Placental epithelial cell (primary cell): ENCODE data around the gene TICAM2. TPM values are rescaled to one million over a fixed set of nuclear protein-coding genes. Genes with fewer than 3 reads are reported as not detected.

ENCODE experiments used
- total RNA-seq: library from RNA; depleted of rRNA; stranded (reverse); fragments of >200 nt; gene quantifications from 2 replicates; pipeline ENCODE4 v1.2.3, GENCODE V29; 2012

TICAM2 gene, protein sequence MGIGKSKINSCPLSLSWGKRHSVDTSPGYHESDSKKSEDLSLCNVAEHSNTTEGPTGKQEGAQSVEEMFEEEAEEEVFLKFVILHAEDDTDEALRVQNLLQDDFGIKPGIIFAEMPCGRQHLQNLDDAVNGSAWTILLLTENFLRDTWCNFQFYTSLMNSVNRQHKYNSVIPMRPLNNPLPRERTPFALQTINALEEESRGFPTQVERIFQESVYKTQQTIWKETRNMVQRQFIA
- 2.4 and 3.3 TPM in 2 replicates for total RNA-seq

GRCh38 chr5:115601701-115602590 is at the start of gene TICAM2:
Gene TICAM2 (minus strand): TSS chr5:115602479. CDS start chr5:115581256, 21,223 bp downstream.

GRCh38 chr5:115625579-115626444 is 23.5 kb upstream of the TICAM2 start, which contains the start of gene TMED7:
Gene TMED7 (minus strand): TSS chr5:115626036. CDS start chr5:115625792, 244 bp downstream.

DNA sequence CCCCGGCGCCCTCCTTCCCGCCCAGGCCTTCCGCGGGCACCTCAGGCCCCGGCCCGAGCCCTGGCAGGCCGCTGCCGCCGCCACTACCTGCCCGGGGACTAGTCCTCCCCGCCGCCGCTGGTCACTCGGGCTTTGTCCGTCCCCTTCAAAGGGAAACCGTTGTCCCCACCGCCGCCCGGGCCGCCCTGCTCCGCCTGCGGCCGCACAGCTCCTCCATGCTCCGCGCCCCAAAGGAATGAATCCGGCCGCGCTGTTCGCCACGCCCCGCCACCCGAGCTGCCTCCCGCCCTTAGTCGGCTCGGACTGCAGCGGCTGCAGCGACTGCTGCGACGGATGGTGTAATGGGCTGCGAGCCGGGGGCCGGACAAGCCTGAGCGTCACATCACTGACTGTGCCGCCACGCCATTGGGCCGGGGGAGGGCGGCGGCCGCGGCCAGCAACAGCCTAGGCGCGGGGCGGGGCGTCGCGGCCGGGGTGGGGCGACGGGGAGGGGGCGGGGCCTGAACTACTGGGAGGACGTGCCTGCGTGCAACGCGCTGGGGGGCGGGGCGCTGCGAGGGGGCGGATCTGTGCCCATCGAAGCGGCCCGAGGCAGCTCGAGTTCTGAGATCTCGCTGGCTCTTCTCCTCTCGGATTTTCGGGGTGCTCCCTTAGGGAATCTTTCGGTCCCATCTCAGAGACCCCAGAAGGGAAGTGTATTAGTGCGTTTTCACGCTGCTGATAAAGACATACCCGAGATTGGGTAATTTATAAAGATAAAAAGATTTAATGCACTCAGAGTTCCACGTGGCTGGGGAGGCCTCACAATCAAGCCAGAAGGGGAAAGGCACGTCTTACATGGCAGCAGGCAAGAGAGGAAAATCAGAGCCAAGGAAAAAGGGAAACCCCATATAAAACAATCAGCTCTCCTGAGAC is 57.6 kb downstream of the TICAM2 start, which contains the start of gene FEM1C:
TSS of gene FEM1C (minus strand) at position 340 of the 915 bp plus-strand sequence. CDS start 1,282 bp downstream, outside the sequence.

Other genes with a start within 250 kb of the TICAM2 start
- gene FEM1C, start 57.7 kb downstream of the TICAM2 start, total RNA-seq = 14.5 and 30.9 TPM in 2 replicates
- gene TMED7, start 23.6 kb upstream of the TICAM2 start, total RNA-seq = 82.1 and 209 TPM in 2 replicates
- gene CDO1, start 214.2 kb upstream of the TICAM2 start, total RNA-seq = 0.54 and 1.6 TPM in 2 replicates
- 56.1 and 62.9 TPM in 2 replicates for gene ATG12, start 239.1 kb upstream of the TICAM2 start, total RNA-seq
- 96.2 and 97.0 TPM in 2 replicates for gene AP3S1, start 239.5 kb upstream of the TICAM2 start, total RNA-seq